Liver (tissue), 9 donors: ENCODE results near the gene SLC25A45. TPM values are rescaled to one million over a fixed set of nuclear protein-coding genes. Genes with fewer than 3 reads are reported as not detected.

Experiments
- DNase-seq: peaks from one replicate; pipeline ENCODE4 v3.0.0-alpha.2; 2017; ENCODE audit warnings: low spot score
- H3K27ac ChIP-seq, 2 donors: one replicate each; pipeline ENCODE4 v1.7.0; 2013; ENCODE audit warnings: inconsistent platforms in 2 of 2, low read length in 2 of 2, control low read depth in 1 of 2, low read depth in 1 of 2, mild to moderate bottlenecking in 1 of 2
- H3K27me3 ChIP-seq, 4 donors: one replicate each; pipeline versions ENCODE4 v1.6.1 to v1.7.0; 2013; ENCODE audit warnings: low read length in 3 of 4, inconsistent platforms in 1 of 4, mild to moderate bottlenecking in 1 of 4, moderate library complexity in 1 of 4; ENCODE audit not compliant: control insufficient read depth in 4 of 4, insufficient read depth in 4 of 4
- H3K36me3 ChIP-seq, 4 donors: one replicate each; pipeline versions ENCODE4 v1.6.1 to v1.7.0; 2013; ENCODE audit warnings: low read length in 3 of 4, mild to moderate bottlenecking in 3 of 4, low read depth in 1 of 4, moderate library complexity in 1 of 4; ENCODE audit not compliant: control insufficient read depth in 4 of 4, insufficient read depth in 3 of 4
- H3K4me1 ChIP-seq, 4 donors: one replicate each; pipeline versions ENCODE4 v1.6.1 to v1.7.0; 2013; ENCODE audit warnings: low read length in 3 of 4, mild to moderate bottlenecking in 3 of 4, moderate library complexity in 1 of 4; ENCODE audit not compliant: control insufficient read depth in 4 of 4, insufficient read depth in 4 of 4
- H3K4me3 ChIP-seq, 3 donors: one replicate each; pipeline versions ENCODE4 v1.6.1 to v1.7.0; 2013; ENCODE audit warnings: low read length in 3 of 3, control low read depth in 1 of 3, low read depth in 1 of 3, mild to moderate bottlenecking in 1 of 3
- H3K9ac ChIP-seq, 2 donors: one replicate each; pipeline ENCODE4 v1.7.0; 2013; ENCODE audit warnings: low read length in 2 of 2, mild to moderate bottlenecking in 2 of 2, moderate library complexity in 2 of 2, control low read depth in 1 of 2, low read depth in 1 of 2
- H3K9me3 ChIP-seq, 4 donors: one replicate each; pipeline versions ENCODE4 v1.6.1 to v1.7.0; 2013; ENCODE audit warnings: low read length in 3 of 4; ENCODE audit not compliant: control insufficient read depth in 4 of 4
- CTCF ChIP-seq: fragments of 150-350 bp; IDR thresholded peaks from 2 replicates; pipeline ENCODE4 v1.5.1; 2017; ENCODE audit warnings: improper control_type of control experiment, low read depth, low read length; ENCODE audit not compliant: missing input control
- EGR1 ChIP-seq, 2 donors: IDR thresholded peaks; 2 replicates each; pipeline ENCODE4 v1.6.1; 2016 to 2018; ENCODE audit warnings: antibody characterized with exemption in 2 of 2, low read depth in 2 of 2
- FOXA1 ChIP-seq: IDR thresholded peaks from 2 replicates; pipeline ENCODE4 v1.6.1; 2016; ENCODE audit warnings: antibody characterized with exemption
- FOXA2 ChIP-seq: IDR thresholded peaks from 2 replicates; pipeline ENCODE4 v1.6.1; 2016; ENCODE audit warnings: antibody characterized with exemption
- HNF4A ChIP-seq, 2 donors: conservative IDR thresholded peaks; 2 replicates each; pipeline ENCODE4 v1.6.1; 2016; ENCODE audit warnings: antibody characterized with exemption in 2 of 2, mild to moderate bottlenecking in 2 of 2
- HNF4G ChIP-seq: IDR thresholded peaks from 2 replicates; pipeline ENCODE4 v1.6.1; 2016; ENCODE audit warnings: antibody characterized with exemption
- JUND ChIP-seq, 2 donors: IDR thresholded peaks; 2 replicates each; pipeline ENCODE4 v1.6.1; 2016; ENCODE audit warnings: antibody characterized with exemption in 2 of 2
- NR2F2 ChIP-seq: IDR thresholded peaks from 2 replicates; pipeline ENCODE4 v1.6.1; 2016; ENCODE audit warnings: antibody characterized with exemption
- REST ChIP-seq: IDR thresholded peaks from 2 replicates; pipeline ENCODE4 v1.6.1; 2016; ENCODE audit warnings: antibody characterized with exemption, mild to moderate bottlenecking
- RXRA ChIP-seq, 2 donors: IDR thresholded peaks; 2 replicates each; pipeline ENCODE4 v1.6.1; 2017 to 2018; ENCODE audit warnings: antibody characterized with exemption in 2 of 2, mild to moderate bottlenecking in 1 of 2
- SP1 ChIP-seq: IDR thresholded peaks from 2 replicates; pipeline ENCODE4 v1.6.1; 2018; ENCODE audit warnings: antibody characterized with exemption, mild to moderate bottlenecking
- TAF1 ChIP-seq: conservative IDR thresholded peaks from 2 replicates; pipeline ENCODE4 v1.6.1; 2016; ENCODE audit warnings: antibody characterized with exemption, mild to moderate bottlenecking
- YY1 ChIP-seq: IDR thresholded peaks from 2 replicates; pipeline ENCODE4 v1.6.1; 2016; ENCODE audit warnings: antibody characterized with exemption, mild to moderate bottlenecking
- ZBTB33 ChIP-seq: IDR thresholded peaks from 2 replicates; pipeline ENCODE4 v1.6.1; 2016; ENCODE audit warnings: antibody characterized with exemption
- WGBS: extraction: QIAGEN DNeasy Blood & Tissue Kit; methylation state at CpG from one replicate; pipeline ENCODE4 v1.1.7; 2013; 5-methylcytosine and 5-hydroxymethylcytosine counted together
- polyA plus RNA-seq, 2 donors: library from polyadenylated mRNA; stranded (reverse) in 1 of 2; unstranded in 1 of 2; fragments of 200-250 nt in 1 of 2; fragments of >200 nt in 1 of 2; fragmentation: Nextera tagmentation in 1 of 2; extraction: Ambion mirVana in 1 of 2; gene quantifications; one replicate each; pipeline versions ENCODE4 v1.2.1 to v1.2.3, GENCODE V29; 2013 to 2015
- total RNA-seq, 2 donors: library from RNA; depleted of rRNA; stranded (reverse); fragments of >200 nt; gene quantifications; one replicate each; pipeline ENCODE4 v1.2.3, GENCODE V29; 2014
- donor health status: healthy.
- donor health status: healthy.
- donor health status: healthy.
- donor health status: healthy.
- donor health status: healthy.

Gene SLC25A45
- total and polyA plus RNA-seq, 4 donors, result 4.5 to 6.8 (median 5.3) TPM

GRCh38 chr11:65362320-65362931 lies 20.0 kb downstream of the SLC25A45 start:
- DNase-seq, result no peak
- H3K4me3 ChIP-seq, result no peak overlapping the region
- H3K27ac ChIP-seq, result no peak overlapping the region

More at GRCh38 chr11:65362320-65362931, 20.0 kb downstream of the SLC25A45 start:
- peaks cover 3 to 18% (median 11%) of the 10 kb centered on the region in 4 donors for H3K4me1 ChIP-seq
- no peaks in the 10 kb centered on the region for H3K36me3 ChIP-seq
- H3K9ac ChIP-seq, result no peak overlapping the region
- H3K27me3 ChIP-seq, result no peaks in the 10 kb centered on the region
- 82% methylated on average over 10 of the region's 10 CpGs for WGBS
- no peak for TF ChIP-seq REST
- no peak for TF ChIP-seq TAF1
- no peak for TF ChIP-seq HNF4A (conservative IDR thresholded peaks at IDR 0.05)
- TF ChIP-seq RXRA (IDR thresholded peaks at IDR 0.05), result no peak
- no peak for TF ChIP-seq NR2F2
- TF ChIP-seq JUND (IDR thresholded peaks at IDR 0.05), result no peak
- TF ChIP-seq CTCF, result no peak
- TF ChIP-seq YY1, result no peak
- no peak for TF ChIP-seq HNF4G
- TF ChIP-seq FOXA2, result no peak
- TF ChIP-seq FOXA1, result no peak
- no peak for TF ChIP-seq SP1
- TF ChIP-seq EGR1 (IDR thresholded peaks at IDR 0.05; ENCODE audit: low read depth in 2 of 2), result no peak
- TF ChIP-seq ZBTB33, result no peak
- H3K9me3 ChIP-seq, result no peaks in the 10 kb centered on the region
